H1 (cell line): Measurements from ENCODE around the gene MIER1. TPM values are rescaled to one million over a fixed set of nuclear protein-coding genes. Genes with fewer than 3 reads are reported as not detected.

Experiments used
- ATF3 ChIP-seq: IDR thresholded peaks from 2 replicates; pipeline ENCODE4 v1.6.1; 2011; ENCODE audit warnings: low read depth, mild to moderate bottlenecking, low read length; ENCODE audit not compliant: insufficient read depth
- CHD1 ChIP-seq: IDR thresholded peaks from 2 replicates; pipeline ENCODE4 v1.6.1; 2012; ENCODE audit warnings: low read depth, low read length, improper control_type of control experiment
- SUZ12 ChIP-seq: fragments of 200-600 bp; sonication (generic); IDR thresholded peaks from 2 replicates; pipeline ENCODE4 v1.6.1; 2012; ENCODE audit warnings: mild to moderate bottlenecking, inconsistent platforms, low read length, moderate library complexity, mixed read lengths
- polyA plus RNA-seq, 7 experiments: library from polyadenylated mRNA; depleted of rRNA in 3 of 7; stranded (reverse) in 5 of 7; unstranded in 2 of 7; fragments of >200 nt in 5 of 7; fragments of 200-250 nt in 2 of 7; gene quantifications; 1 replicate in 5 of 7; 2 replicates in 1 of 7; 4 replicates in 1 of 7; pipeline versions ENCODE4 v1.2.1 to v1.2.3, GENCODE V29; 2011 to 2013; ENCODE audit warnings: missing spikeins in 2 of 7, mixed read lengths in 2 of 7
- total RNA-seq: library from RNA; stranded (reverse); fragmentation: NEBNext Ultra II Directional; extraction: Animal tissue kit (Norgen Biotek cat#: 25700); gene quantifications from 2 replicates; pipeline ENCODE4 v1.2.1, GENCODE V29; 2021
- TF ChIP-seq, protein P1 (sequence below): fragments of 300-600 bp; sonication (generic); IDR thresholded peaks from 2 replicates; pipeline ENCODE4 v1.7.1; 2012; ENCODE audit warnings: low read length, moderate library complexity, mild to moderate bottlenecking, inconsistent platforms; ENCODE audit not compliant: insufficient replicate concordance

MIER1 gene
- total and polyA plus RNA-seq, 2 of the 8 experiments (the other 6 are each of a cell fraction or from before 2014, with no cell fraction given): 5.2 to 33.5 TPM

GRCh38 chr1:66932291-66932690, 7.5 kb downstream of the MIER1 start (continued):
- TF ChIP-seq, protein P1, sequence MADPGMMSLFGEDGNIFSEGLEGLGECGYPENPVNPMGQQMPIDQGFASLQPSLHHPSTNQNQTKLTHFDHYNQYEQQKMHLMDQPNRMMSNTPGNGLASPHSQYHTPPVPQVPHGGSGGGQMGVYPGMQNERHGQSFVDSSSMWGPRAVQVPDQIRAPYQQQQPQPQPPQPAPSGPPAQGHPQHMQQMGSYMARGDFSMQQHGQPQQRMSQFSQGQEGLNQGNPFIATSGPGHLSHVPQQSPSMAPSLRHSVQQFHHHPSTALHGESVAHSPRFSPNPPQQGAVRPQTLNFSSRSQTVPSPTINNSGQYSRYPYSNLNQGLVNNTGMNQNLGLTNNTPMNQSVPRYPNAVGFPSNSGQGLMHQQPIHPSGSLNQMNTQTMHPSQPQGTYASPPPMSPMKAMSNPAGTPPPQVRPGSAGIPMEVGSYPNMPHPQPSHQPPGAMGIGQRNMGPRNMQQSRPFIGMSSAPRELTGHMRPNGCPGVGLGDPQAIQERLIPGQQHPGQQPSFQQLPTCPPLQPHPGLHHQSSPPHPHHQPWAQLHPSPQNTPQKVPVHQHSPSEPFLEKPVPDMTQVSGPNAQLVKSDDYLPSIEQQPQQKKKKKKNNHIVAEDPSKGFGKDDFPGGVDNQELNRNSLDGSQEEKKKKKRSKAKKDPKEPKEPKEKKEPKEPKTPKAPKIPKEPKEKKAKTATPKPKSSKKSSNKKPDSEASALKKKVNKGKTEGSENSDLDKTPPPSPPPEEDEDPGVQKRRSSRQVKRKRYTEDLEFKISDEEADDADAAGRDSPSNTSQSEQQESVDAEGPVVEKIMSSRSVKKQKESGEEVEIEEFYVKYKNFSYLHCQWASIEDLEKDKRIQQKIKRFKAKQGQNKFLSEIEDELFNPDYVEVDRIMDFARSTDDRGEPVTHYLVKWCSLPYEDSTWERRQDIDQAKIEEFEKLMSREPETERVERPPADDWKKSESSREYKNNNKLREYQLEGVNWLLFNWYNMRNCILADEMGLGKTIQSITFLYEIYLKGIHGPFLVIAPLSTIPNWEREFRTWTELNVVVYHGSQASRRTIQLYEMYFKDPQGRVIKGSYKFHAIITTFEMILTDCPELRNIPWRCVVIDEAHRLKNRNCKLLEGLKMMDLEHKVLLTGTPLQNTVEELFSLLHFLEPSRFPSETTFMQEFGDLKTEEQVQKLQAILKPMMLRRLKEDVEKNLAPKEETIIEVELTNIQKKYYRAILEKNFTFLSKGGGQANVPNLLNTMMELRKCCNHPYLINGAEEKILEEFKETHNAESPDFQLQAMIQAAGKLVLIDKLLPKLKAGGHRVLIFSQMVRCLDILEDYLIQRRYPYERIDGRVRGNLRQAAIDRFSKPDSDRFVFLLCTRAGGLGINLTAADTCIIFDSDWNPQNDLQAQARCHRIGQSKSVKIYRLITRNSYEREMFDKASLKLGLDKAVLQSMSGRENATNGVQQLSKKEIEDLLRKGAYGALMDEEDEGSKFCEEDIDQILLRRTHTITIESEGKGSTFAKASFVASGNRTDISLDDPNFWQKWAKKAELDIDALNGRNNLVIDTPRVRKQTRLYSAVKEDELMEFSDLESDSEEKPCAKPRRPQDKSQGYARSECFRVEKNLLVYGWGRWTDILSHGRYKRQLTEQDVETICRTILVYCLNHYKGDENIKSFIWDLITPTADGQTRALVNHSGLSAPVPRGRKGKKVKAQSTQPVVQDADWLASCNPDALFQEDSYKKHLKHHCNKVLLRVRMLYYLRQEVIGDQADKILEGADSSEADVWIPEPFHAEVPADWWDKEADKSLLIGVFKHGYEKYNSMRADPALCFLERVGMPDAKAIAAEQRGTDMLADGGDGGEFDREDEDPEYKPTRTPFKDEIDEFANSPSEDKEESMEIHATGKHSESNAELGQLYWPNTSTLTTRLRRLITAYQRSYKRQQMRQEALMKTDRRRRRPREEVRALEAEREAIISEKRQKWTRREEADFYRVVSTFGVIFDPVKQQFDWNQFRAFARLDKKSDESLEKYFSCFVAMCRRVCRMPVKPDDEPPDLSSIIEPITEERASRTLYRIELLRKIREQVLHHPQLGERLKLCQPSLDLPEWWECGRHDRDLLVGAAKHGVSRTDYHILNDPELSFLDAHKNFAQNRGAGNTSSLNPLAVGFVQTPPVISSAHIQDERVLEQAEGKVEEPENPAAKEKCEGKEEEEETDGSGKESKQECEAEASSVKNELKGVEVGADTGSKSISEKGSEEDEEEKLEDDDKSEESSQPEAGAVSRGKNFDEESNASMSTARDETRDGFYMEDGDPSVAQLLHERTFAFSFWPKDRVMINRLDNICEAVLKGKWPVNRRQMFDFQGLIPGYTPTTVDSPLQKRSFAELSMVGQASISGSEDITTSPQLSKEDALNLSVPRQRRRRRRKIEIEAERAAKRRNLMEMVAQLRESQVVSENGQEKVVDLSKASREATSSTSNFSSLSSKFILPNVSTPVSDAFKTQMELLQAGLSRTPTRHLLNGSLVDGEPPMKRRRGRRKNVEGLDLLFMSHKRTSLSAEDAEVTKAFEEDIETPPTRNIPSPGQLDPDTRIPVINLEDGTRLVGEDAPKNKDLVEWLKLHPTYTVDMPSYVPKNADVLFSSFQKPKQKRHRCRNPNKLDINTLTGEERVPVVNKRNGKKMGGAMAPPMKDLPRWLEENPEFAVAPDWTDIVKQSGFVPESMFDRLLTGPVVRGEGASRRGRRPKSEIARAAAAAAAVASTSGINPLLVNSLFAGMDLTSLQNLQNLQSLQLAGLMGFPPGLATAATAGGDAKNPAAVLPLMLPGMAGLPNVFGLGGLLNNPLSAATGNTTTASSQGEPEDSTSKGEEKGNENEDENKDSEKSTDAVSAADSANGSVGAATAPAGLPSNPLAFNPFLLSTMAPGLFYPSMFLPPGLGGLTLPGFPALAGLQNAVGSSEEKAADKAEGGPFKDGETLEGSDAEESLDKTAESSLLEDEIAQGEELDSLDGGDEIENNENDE: no peak
- no peak for TF ChIP-seq CHD1
- TF ChIP-seq ATF3: no peak
- TF ChIP-seq SUZ12: no peak
